Stimulated activated naive CD8-positive, alpha-beta T cell treated with anti-CD3 and anti-CD28 coated beads, Interleukin-15, Interleukin-2, amounts not matched to agents 100 U/mL and 50 U/mL, for 24 hours (primary cell): Measurements from ENCODE around the gene CBLB.
"Not testable (repeated sequence)": the region's sequence is repeated elsewhere in the genome, so short reads cannot be mapped to it uniquely, and the experiment has no call there.

Experiments used
- ATAC-seq: fragments of 150-1000 bp; cut with Tn5 transposase; one replicate; pipeline ENCODE4 v1.10.0; 2021
- DNase-seq: peaks from one replicate; pipeline ENCODE4 v3.0.0; 2021

CBLB gene

DNA sequence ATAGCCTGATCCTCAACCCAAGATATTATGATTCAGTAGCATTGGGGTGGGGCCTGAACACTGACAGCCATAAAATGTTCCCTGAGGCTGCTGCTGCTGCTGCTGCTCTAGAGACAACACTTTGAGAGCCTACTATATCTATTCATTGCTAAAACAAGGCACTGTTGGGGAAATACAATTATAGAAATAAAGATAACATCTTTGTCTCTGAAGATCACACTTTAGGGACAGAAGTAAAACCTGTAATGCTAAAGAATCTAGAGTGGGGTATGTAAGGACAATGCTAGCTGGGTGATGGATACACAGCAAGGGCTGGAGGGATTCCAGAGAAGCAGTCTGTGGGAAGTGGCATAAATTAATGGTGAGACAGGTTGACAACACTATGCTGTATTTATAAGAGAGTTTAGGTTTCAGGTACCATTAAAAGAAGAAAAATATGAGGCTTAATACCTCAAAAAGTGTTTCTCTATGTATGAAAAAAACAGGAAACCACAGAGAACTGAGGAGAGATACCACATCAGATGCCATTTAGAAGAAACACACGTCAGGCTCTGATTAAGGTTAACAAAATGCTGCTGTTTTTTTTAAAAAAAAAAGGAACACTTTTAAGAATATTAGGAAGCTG is 115.9 kb downstream of the CBLB start:
- peak; percentile 84 for ATAC-seq
- no peak for DNase-seq

DNA sequence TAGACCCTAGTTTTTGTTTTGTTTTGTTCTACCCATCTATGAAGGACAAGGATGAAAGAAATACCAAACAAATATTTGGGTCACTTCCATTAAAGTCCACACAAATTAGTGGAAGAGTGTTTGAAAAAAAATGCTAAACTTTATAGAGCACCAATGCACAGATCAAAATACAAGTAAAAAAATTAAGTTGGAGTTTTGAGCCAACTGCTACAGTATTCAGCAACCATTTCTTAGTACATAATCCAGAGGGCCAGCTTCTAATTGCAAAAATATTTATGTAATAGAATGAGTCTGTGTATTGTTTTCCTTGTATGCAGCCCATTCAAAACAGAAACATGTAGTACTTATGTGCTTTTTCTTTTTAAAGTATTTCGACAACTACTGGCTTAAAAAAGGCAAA is 121.1 kb downstream of the CBLB start:
- DNase-seq (no peak), ATAC-seq (no peak)

DNA sequence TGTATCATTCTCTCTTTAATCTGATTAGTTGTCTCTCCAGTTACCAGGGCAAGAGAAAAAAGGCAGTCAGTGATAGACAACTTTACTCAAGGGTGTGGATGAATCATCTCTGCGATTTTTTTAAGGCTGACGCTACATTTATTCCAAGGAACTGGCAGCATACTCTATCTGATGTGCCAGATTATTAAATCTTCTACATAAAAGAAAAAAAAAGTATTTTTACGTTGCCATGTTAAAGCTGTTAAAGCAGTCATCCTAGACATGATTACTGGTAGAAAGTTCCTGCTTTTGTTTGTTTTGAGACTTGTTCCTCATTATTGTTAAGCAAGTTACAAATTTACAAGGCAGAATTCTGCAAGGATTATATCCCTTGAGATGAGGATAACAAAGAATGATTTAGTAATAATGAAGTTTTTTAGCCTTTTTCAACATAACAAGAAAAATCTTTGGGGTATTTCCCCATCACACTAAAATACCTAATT is 121.7 kb downstream of the CBLB start:
- ATAC-seq (peak; percentile 81), DNase-seq (no peak)

DNA sequence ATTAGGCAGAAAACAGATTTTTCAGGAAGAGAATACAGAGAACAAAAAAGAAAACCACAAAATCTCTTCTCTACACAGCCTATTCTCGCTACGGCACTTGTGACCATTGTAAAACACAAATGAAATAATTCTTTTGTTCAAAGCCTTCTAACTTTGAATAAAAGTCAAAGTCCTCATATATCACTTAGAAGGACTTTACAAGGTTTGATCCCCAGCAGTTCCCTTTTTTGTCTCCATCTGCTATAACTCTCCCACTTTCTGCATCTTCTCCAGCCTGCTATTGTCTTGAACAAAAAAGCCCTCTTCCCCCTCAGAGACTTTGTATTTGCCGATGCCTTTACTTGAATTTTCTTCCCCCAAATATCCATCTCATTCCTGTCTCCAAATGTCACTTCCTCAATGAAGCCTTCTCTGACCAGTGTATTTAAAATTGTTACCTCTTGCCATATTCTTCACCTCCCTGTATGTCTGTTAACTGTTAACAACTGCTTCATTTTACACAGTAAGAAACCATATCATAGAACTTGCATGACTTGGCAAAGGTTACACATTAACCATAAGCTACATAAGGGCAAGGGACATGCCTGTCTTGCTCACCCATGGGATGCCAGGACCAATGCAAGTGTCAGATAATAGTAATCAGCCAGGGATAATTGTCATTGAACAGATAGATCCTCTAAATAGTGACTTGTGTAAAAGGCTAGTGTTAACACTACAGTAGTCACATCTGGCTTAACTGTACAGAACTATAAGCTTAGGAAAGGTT is 122.4 kb downstream of the CBLB start:
- ATAC-seq, result peak; percentile 69
- no peak for DNase-seq

DNA sequence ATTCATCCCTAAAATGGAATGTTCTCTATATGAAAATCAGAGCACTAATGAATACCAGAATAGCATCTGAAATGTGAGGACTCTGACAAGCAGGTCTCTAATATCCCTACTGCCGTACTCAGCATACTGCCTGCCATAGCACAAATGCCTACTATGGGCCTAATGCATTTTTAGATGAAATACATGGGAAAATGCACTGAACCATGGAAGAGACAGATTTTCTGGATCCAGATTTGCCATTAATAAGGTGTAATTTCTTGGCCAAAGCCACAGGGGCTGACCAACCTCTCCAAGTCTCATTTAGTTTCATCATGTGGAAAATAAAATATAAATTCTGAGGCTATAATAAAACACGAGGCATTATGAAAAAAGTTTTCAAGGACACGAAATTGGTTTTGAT is 123.8 kb downstream of the CBLB start:
- no peak for ATAC-seq
- no peak for DNase-seq

DNA sequence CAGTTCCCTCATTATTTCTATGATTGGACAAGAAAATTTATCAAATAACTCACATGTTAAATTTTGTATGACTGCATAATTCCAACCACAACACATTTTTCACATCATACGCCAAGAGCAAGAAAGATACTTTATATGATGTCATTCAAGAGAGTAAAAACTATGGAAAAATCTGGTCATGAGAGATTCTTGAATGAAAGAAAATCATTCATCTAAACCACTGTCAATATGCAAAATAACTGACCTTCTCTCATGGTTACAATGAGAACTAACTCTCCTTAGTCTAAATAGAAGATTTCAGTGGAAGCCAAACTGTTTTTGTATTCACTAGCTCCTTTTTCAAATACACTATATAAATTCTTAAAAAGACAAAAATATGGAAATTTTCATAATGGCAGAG is 124.6 kb downstream of the CBLB start:
- no peak for DNase-seq
- peak; percentile 55 for ATAC-seq

DNA sequence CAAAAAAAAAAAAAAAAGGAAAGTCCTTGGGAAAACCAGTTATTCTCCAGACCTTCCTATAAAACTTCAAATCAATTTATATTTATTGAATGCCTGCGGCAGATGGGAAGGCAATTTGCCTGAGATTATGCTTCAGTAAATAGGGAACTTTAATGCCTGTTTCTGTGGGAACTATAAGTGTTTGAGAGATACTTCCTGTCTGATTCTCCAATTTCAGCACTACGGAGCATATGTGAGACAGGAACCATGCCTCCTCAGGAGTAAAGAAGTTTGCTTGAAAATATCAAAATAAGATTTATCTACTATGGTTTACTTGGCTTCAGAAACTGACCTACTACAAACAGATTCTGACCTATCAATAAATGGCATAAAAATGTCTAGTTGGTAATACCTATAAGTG is 135.5 kb downstream of the CBLB start:
- ATAC-seq (no peak), DNase-seq (no peak)

DNA sequence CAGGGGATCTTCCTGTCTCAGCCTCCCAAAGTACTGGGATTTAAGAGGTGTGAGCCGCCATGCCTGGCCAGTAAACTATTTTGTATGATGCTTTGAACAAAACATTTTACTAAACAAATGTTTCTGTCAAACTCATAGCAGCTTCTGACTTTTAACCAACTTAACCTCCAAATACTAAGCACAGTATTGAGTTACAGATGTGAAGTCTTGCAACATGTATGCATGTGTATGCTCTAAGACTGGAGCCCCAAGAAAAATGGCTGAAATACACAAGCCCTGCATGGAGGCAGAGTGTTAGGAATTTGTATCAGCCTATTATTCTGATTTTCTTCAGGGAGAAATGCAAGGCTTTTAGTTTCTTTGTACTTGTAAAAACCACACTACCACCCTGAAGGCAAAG is 137.1 kb downstream of the CBLB start:
- DNase-seq, result no peak
- ATAC-seq, result no peak

DNA sequence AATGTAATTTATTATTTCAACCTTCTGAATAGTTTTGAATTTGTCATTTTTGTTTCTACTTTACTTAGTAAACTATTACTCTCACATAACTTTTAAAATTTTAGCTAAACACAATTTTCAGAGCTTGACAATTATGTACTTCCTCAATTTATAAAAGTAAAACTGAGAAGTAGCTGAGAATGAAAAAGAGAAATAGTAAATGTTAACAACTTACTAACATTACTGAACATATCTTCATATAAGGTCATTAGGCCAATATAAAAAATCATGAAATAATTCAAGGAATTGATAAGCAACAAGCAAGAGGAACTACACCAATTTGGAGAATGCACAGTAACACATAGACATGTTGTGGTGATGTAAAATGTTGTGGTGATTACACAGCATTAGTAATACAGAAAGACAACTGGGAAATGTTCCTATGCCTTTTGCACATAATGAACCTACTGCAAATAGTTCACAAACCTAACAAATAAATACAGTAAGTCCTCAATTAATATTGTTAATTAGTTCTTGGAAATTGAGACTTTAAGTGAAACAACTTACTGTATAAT is 137.9 kb downstream of the CBLB start:
- ATAC-seq (no peak), DNase-seq (no peak)

DNA sequence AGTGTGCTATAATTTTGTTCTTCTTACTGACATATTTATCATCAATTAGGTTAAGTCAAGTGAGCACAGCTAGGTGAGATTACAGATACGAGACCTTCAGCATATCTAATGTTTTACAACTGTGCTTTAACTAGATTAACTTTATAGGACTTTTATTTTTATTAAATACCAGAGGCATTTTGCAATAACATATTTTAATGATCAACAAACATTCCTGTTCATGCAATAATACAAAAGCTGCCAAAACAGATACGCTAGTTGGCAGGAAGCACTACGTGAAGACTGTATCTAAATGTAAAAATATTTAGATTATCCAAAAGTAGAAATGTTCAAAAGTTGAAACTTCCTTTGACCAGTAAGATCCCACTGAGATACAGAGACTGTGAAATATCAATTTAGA is 139.1 kb downstream of the CBLB start:
- DNase-seq (no peak), ATAC-seq (no peak)

DNA sequence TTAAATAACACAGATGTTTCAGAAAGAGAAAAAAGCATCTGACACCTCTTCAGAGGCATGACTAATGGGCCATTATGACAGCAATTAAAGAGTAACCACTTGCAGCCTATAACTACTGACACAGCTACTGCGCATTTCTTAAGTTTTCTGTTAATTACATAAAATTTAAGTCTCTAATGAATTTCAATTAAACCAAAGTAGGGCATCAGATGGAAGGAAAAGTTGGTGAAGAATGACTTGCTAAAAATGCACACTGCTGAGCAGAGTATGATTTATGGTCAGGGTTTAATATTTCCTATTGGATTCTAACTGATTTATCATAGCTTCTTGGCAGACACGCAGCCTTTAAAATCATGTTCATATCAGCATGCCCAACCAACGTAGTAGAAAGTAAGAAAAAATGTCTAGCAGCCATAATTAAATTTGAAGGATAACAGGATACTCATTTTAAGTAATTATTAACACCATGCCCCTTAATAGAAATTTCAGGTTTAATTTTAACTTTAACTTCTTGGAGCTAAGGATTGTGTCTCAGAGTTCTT is 140.0 kb downstream of the CBLB start:
- no peak for ATAC-seq
- no peak for DNase-seq

DNA sequence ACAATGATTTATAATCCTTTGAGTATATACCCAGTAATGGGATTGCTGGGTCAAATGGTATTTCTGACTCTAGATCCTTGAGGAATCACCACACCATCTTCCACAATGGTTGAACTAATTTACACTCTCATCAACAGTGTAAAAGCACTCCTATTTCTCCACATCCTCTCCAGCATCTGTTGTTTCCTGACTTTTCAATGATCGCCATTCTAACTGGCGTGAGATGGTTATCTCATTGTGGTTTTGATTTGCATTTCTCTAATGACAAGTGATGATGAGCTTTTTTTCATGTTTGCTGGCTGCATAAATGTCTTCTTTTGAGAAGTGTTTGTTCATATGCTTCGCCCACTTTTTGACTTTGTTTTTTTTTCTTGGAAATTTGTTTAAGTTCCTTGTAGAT is 141.8 kb downstream of the CBLB start:
- ATAC-seq, DNase-seq: not testable (repeated sequence)

DNA sequence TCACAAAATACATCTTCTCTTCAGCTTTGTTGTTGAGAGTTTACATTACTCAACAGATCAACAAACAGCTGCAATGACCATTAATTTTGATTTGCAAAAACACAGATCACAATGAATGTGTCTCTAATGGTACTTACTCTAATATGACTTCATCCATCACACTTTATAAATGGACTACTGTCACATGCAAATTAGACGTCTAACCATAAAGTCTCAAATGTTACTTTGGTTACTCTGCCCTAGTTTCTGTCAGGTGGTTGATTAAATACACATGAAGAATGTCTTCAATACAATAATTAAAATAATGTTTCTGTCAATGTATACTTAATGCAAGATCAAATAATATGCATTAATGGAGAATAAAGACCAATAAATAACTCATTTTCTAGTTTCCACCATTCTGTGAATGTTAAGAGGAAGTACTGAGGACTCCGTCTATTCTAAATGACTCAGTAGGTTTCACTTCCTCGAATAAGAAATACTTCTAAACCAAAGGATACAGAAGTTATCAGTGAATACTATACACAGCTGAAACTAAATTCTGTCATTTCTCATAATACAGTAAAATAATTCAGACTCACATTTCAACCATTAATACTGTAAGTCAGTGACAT is 145.8 kb downstream of the CBLB start:
- ATAC-seq (peak; percentile 76), DNase-seq (no peak)

DNA sequence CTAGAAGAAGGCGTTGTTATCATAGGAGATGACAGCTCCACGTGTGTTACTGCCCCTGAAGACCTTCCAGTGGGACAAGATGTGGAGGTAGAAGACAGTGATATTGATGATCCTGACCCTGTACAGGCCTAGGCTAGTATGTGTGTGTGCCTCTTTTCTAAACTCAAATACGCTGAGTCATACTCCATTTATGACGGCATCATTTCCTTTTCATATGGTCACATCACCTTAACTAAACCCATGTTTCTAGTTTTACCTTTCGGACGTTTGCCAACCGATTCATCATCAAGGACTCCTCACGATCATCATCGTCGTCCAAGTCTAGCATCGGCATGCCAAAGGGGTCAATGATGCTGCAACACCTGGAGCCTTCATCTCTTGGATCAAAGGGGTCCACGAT is 149.0 kb downstream of the CBLB start:
- ATAC-seq (no peak), DNase-seq (no peak)

DNA sequence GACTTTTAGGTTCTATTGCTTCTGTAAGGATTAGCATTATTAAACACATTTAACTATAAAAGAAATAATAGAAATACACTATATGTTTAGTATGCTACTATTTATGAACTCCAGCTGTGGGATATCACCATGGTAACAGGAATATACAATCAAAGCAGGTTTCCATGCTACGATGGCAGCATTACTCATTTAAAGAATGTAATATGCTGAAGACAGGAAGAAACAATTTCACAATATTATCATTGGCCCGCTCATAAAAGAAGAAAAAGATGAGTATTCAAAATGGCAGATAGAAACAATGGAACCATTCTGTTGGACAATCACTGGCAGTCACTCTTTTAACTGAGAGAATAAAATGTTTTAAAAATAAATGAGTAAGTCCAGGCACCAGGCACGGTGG is 153.4 kb downstream of the CBLB start:
- DNase-seq (no peak), ATAC-seq (no peak)

DNA sequence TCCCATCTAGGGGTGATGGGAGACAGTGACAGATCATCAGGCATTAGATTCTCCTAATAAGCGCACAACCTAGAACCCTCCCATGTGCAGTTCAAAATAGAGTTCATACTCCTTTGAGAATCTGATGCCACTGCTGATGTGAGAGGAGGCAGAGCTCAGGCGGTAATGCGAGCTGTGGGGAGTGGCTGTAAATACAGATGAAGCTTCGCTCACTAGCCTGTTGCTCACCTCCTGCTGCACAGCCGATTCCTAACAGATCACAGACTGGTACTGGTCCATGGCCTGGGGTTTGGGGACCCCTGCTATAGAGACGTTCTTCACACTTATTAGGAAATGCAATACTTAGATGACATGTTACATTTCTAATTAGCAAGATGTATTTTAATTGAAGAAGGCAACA is 154.4 kb downstream of the CBLB start:
- DNase-seq (no peak), ATAC-seq (no peak)

DNA sequence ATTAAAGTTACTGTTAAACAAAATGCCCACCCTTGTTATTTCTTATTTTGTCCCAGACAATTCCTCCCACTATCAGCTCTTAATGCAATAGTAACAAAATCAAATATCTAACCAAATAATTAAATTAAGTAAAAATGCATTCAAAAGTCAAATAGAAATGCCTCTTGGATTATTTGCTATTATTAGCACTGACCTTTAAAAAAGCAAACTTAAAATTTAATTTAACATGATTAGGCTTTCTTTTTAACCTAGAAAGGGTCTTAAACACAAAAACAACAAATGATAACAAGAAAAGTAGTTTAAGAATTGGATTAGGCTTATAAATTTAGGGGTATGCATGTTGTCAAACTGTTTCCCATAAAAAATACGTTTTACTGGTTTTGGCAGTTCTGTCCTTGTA is 159.8 kb downstream of the CBLB start:
- DNase-seq (no peak), ATAC-seq (no peak)

DNA sequence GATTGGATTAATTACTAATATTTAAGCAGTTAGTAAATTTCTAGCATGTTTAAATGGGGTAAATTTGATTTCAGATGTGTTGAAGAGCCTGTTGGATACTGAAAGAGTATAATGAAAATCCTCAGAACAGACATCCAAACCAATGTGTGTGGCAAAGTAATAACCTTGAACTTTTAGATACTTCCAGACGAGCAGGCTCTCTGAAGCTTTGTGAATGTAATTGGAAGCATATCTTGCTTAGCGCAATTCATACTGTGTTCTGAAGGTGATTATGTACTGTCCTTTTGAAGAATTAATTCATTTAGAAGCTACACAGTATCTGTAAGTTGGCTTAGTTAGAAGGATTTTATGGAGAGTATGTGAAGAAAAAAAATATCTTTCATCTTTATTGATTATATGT is 161.8 kb downstream of the CBLB start:
- DNase-seq (no peak), ATAC-seq (no peak)

DNA sequence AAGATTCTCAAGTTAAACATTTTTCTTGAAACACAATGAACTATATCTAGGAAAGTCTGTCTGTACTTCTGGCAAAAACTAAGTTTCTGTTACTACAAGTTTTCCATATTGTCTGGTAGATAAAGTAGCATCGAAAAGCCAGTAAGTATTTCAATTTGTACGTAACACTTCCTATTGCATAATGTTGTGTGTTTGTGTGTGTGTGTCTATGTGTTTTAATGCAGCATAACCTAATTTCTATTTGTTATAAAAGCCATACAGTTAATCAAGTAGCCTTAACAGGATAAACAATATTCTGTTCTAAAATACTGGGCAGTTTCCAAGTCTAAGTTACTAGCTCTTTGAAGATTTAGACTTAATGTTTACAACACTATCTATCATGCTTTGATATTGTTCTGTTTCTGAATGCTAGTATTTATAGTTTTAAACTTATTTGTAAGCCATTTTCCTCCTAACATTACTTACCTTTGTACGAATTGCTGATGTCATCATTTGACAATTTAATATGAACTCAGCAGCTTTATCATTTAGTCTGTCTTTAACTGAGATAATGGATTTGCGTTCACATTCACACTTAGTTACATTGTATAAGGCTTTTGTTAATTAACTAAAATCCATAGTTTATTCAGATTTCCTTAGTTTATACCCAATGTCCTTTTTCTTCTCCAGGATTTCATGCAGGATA is 163.9 kb downstream of the CBLB start:
- ATAC-seq (no peak), DNase-seq (no peak)

DNA sequence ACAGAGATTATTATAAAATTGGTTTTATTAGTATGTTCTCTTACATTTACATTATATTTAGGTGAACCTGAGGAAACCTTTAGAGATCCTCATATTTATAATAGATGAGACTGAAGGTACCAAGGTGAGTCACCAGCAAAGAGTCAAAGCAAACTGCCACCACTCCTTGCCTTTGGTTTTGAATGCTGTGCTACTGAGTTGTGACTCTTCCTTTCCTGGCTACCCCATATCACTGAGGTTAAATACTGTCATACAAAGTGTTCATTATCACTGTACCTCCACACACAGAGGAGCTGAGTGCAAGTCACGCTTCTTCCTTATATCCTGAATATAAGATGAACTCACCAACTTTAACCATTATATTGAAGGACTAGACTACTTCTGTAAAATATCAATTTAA is 168.2 kb downstream of the CBLB start:
- peak; percentile 95 for ATAC-seq
- DNase-seq, result no peak

DNA sequence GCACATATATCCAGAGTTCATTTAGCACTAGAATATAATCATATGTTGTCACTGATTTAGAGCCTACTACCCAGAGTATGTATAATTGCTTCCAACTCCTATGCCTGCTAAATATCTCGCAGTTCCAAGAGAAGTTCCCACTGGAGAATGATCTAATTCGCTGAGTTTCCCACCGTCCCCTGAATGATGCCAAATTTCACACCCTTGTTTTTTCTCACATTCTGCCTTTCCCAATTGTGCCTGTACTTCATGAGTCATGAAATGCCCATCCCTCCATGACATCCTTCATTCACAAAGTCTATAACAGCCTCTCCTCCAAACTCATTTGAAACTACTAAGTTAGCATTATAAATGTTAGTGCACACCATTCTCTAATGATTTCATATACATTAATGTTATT is 177.2 kb downstream of the CBLB start:
- no peak for ATAC-seq
- DNase-seq, result no peak

DNA sequence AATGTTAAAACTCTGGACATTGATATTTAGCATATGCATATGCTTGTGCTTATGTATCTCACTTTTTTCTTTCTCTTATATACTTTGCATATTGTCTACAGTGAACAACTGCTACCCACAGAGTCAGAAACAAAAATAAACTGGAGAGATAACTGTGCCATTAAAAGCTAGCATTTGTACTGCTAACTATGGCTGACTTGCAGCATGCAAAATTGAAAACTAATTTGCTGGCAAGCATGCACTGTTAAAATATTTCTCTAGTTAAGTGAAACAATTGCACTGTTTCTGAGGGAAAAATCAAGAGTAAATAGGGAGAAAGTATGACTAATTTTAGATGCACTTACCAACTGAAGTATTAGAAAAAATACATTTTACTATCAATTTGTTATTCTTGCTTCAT is 177.8 kb downstream of the CBLB start:
- no peak for ATAC-seq
- DNase-seq, result no peak
